ENCODE measurements around the gene WDR43.

Gene WDR43

DNA sequence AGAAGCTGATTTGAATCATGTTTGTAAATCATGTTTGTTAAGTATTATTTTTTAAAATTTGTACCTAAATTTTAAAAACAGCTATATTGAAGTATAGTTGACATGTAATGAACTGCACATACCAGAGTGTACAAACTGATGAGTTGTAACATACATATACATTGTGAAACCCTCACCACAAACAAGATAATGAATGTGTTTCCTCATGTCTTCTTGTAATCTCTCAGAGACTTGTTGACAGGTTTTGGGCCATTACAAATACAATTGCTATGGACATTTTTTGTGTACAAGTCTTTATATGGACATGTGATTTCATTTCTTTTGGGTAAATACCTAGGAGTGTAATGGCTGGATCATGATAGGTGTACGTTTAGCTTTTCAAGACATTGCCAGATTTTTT lies 21.5 kb downstream of the WDR43 start:
- DNase-seq: no peak

DNA sequence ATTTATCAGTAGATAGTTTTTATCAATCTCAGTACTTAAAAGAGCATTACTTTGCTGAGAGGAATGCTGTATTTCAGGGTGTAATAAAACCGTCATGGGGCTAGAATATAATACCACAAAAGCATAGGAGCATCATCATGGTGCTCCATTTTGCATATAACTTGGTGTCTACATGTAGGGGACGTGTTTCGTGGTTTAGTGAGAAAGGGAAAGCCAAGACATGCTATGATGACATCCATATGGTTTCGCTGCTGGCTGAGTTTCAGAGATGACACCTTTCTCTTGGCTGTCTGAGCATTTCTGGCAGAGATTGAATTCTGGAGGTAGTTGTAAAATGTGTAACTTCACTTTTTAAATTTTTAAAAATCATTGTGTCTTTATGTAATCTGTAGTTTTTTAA lies 32.4 kb downstream of the WDR43 start:
- no peak for DNase-seq

DNA sequence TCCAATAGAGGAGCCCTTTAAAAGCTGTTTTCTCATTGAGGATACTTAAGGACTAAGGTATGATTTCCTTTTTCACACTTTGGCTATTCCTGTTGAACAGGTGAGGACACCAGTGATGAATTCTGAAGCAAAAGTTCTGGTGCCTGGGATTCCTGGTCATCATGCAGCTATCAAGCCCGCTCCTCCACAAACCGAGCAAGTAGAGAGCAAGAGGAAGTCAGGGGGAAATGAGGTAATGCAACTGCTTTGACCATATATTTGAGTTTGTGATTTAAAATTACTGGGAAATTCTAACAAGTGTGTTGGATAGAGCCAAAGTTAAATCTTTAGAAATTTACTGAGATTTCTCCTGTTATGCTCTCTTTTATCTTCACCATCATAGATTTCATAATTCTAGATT lies 33.0 kb downstream of the WDR43 start:
- DNase-seq: no peak

- no peak for DNase-seq
Measured at GRCh38 chr2:28927878-28928277, 33.4 kb downstream of the WDR43 start.

- no peak for DNase-seq
Measured at GRCh38 chr2:28929581-28929980, 35.1 kb downstream of the WDR43 start.

DNA sequence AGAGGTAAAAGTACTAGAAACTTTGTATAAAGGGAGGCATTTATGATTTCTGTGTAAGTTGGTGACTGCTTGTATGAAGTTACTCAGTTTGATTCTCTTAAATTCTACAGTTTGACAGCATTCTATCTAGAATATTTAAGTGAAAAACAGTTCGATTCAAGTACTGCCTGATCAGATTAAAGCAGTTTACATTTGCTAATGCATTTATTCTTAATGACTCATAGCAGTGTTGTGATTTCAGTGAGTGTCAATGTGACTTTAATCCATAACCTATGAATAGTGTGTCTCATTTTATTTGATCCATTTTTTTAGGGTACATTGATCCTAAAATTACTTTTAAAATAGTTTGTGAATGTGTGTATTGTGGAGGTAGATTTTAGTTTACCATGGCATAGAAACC lies 35.7 kb downstream of the WDR43 start:
- DNase-seq: no peak

DNA sequence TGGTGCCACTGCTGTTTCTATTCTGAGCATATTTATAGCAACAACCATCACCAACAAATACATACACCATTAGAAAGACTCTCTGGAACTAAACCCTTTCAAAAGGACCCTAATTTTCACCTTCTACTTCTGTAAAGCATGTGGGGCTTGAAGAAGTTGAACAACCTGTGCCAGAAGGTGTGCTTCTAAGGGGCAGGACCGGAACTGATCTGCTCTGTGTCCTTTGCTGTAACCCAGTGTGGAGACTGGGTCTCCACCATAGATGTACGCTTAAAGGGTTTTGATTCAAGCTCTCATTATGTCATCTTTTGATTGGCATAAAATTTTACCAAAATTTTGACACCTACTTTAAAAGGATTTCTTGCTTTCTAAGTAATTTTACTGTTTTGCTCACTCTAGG lies 40.3 kb downstream of the WDR43 start:
- DNase-seq: no peak

GRCh38 chr2:28941008-28941407 lies 46.5 kb downstream of the WDR43 start:
- DNase-seq: no peak

DNA sequence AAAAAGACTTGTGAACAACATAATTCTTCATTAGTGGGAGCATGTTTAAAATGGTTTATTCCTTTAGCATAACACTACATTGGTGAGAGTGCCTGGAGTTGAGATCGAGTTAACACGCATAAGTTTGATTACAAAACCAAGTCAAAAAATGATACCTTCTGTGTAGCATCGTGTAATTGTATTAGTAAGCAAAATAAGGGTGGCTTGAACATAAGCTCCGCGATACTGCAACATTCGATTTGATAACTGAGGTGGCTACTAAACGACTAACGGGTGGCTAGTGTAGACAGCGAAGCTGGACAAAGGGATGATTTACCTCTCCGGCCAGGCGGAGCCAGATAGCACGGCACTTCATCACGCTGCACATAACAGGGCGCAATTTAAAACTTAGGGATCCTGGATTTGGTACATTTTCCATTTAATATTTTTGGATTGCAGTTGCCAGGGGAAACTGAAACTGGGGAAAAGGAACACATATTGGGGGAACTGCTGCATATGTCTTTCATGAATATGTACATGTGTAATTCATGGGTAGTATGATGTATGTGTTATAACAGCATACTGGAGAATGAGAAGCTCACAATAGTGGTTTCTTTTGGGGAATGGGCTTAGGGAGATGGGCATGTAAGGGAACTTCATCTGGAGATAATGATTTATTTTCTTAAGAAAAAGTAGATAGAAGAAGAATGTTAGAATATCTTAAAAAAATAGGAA lies 50.2 kb downstream of the WDR43 start:
- no peak for DNase-seq

- DNase-seq: no peak
Measured at GRCh38 chr2:28948160-28948559, 53.7 kb downstream of the WDR43 start.

DNA sequence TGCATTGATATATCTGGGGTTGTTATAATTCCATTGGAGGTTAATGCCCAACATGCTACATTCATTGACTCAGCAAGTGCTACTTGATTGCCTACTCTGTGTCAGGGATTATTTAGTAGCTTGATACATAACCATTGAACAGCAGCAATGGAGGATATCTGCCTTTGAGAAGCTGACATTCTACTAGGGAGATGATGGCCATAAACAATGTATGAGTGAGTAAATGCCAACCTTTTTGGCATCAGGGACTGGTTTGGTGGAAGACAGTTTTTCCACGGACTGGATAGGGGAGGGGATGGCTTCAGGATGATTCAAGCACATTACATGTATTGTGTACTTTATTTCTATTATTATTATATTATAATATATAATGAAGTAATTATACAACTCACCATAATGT lies 54.7 kb downstream of the WDR43 start:
- no peak for DNase-seq

GRCh38 chr2:28949617-28950305 lies 55.3 kb downstream of the WDR43 start:
- no peak for DNase-seq

DNA sequence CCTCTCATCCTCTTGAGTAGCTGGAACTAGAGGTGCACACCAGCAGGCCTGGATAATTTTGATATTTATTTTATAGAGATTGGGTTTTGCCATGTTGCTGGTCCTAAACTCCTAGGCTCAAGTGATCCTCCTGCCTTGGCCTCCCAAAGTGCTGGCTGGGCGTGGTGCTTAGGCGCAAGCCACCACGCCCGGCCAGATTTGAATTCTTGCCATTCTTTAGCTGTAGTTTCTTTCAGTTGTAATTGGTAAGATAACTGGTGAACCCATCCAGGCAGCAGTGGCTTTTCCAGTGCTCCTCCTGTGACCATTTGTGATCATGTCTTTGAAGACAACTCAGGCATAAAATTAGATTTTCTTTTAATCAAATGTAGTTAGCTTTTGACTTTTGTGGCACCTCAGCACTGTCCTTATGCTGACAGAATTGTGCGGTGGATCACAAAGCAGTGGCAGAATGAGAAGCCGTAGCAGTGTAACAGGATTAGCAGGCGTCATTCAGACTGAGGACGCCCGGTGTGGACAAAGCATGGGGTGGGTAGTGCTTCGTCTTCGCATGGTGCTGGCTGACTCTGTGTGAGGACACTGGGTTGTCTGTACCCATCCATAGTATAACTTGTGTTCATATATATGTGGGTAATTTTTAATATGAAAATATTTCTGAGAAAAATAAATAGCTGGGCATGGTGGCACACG lies 56.6 kb downstream of the WDR43 start:
- no peak for DNase-seq

- no peak for DNase-seq
Measured at GRCh38 chr2:28951910-28952835, 57.7 kb downstream of the WDR43 start.

GRCh38 chr2:28952836-28953211 lies 58.4 kb downstream of the WDR43 start:
- no peak for DNase-seq

DNA sequence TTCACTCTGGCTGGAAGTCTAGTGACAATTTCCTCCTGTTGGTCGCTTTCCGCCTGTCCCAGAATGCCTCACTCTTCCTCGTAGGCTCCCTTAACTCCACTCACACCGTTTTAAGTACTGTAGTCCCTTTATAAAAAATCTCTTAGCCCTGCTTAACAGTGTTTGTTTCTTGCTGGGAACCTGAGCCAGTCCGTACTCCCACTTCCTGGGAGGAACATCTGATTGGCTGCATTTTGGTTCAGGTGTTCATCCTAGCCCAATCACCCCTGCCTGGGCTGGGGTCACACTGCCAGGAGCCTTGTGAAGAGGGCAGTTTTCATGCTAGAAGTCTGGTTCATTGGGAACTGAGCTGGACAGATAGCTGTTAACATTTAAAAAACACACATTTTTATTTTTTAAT lies 61.0 kb downstream of the WDR43 start:
- no peak for DNase-seq

GRCh38 chr2:28956415-28956826 lies 62.0 kb downstream of the WDR43 start:
- peak; percentile 43 for DNase-seq

GRCh38 chr2:28956890-28957289 lies 62.4 kb downstream of the WDR43 start:
- DNase-seq: peak; percentile 43

- peak; percentile 91 for DNase-seq
Measured at GRCh38 chr2:28958689-28959088, 64.2 kb downstream of the WDR43 start.

- DNase-seq: no peak
Measured at GRCh38 chr2:28960401-28960800, 65.9 kb downstream of the WDR43 start.

GRCh38 chr2:28962505-28962904 lies 68.0 kb downstream of the WDR43 start:
- no peak for DNase-seq

DNA sequence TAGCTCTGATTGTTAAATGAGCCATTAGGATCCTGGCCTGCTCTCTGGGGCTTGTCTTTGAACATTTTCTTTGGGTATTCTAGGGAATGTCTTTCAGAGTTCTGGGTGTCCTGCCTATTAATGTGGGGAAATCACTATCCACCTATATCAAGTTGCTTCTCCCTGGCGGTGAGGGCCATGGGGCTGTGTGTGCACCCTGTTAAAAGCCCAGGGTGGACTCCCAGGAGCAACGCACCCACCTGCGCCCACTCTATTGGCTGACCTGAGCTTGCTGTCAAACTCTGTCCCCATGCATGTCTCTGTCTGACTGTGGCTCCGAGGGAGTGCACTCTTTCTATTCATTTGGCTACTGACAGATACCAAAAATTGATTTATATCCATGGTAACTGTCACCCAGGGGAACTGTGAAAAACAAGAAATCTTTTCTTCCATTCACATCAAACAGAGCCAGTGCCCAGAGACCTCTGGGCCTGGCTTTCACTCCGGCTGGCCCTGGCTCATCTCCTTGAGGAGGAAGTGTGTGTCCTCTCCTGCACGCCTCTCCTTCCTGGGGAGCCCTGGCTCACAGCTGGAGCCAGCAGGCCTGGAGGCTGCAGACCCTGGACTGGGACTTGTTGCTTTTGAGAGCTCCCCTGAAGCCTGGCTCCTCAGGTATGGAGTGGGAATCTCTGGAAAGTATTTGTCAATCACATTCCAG lies 76.1 kb downstream of the WDR43 start:
- DNase-seq: no peak
